GM12878 (cell line): ENCODE data around the gene AKAP1. TPM values are rescaled to one million over a fixed set of nuclear protein-coding genes. Genes with fewer than 3 reads are reported as not detected.

Experiments
- ATAC-seq: fragments of 200-7000 bp; cut with Tn5 transposase; 3 replicates; pipeline ENCODE4 v1.9.1; 2020; ENCODE audit warnings: mild to moderate bottlenecking, moderate library complexity
- BruUV-seq: library from RNA; stranded (reverse); fragments of 400-500 nt; replicated peaks from 2 replicates; lab custom pipeline; 2021; lab: Mats Ljungman, UMichigan
- CTCF ChIA-PET: fragments of 300-600 bp; sonication (Branson Sonifier 250); formaldehyde crosslinking; extraction: SDS; loops from one replicate; lab custom pipeline; 2021; ENCODE audit warnings: inconsistent platforms; lab: Yijun Ruan, JAX
- POLR2A ChIA-PET: fragments of 350-600 bp; formaldehyde crosslinking; extraction: SDS; loops from one replicate; lab custom pipeline; 2021; ENCODE audit warnings: inconsistent platforms; lab: Charles Lee
- RAD21 ChIA-PET: fragments of 300-600 bp; sonication (Branson Sonifier 250); formaldehyde crosslinking; loops from one replicate; lab custom pipeline; 2023; ENCODE audit warnings: antibody characterized with exemption; ENCODE audit not compliant: unreplicated experiment; lab: Charles Lee
- SMC1A ChIA-PET: fragments of 300-600 bp; sonication (Branson Sonifier 250); formaldehyde crosslinking; loops from one replicate; lab custom pipeline; 2023; ENCODE audit not compliant: unreplicated experiment, uncharacterized antibody; lab: Charles Lee
- DNase-seq: peaks from one replicate; pipeline ENCODE4 v3.0.0-alpha.2; 2011; ENCODE audit warnings: low read depth, low spot score
- FAIRE-seq: peaks from 3 replicates; lab custom pipeline; 2011; peaks lifted over from hg19 to GRCh38; lab: Jason Lieb, UNC
- H2AFZ ChIP-seq: 2 replicates; pipeline ENCODE4 v1.6.0; 2011; ENCODE audit warnings: low read depth, low read length, control low read depth; ENCODE audit not compliant: control insufficient read depth
- H3K27ac ChIP-seq: 2 replicates; pipeline ENCODE4 v1.5.1; 2011; ENCODE audit warnings: control low read depth; ENCODE audit not compliant: control insufficient read depth, insufficient read depth
- H3K27me3 ChIP-seq, 2 experiments: replicated peaks in 1 of 2; 2 replicates each; pipeline versions ENCODE4 v1.6.0 to v1.6.1; 2011; ENCODE audit warnings: low read length in 1 of 2; ENCODE audit not compliant: control insufficient read depth in 2 of 2, insufficient read depth in 2 of 2
- H3K36me3 ChIP-seq, 2 experiments: 2 replicates each; pipeline ENCODE4 v1.5.1; 2011; ENCODE audit warnings: low read length in 1 of 2; ENCODE audit not compliant: control insufficient read depth in 2 of 2, insufficient read depth in 2 of 2
- H3K4me1 ChIP-seq: 2 replicates; pipeline ENCODE4 v1.6.1; 2011; ENCODE audit warnings: mild to moderate bottlenecking, low read length, moderate library complexity, mixed read lengths; ENCODE audit not compliant: control insufficient read depth, insufficient read depth
- H3K4me2 ChIP-seq: 2 replicates; pipeline ENCODE4 v1.6.0; 2011; ENCODE audit warnings: control low read depth; ENCODE audit not compliant: control insufficient read depth, insufficient read depth
- H3K4me3 ChIP-seq: fragments of 200-600 bp; sonication (generic); 2 replicates; pipeline ENCODE4 v1.5.1; 2016
- H3K79me2 ChIP-seq: 2 replicates; pipeline ENCODE4 v1.6.0; 2011; ENCODE audit warnings: low read length; ENCODE audit not compliant: control insufficient read depth, insufficient read depth
- H3K9ac ChIP-seq: 2 replicates; pipeline ENCODE4 v1.8.0; 2011; ENCODE audit warnings: low read length, control low read depth, mixed read lengths; ENCODE audit not compliant: control insufficient read depth, insufficient read depth
- H3K9me3 ChIP-seq: replicated peaks from 3 replicates; pipeline ENCODE4 v1.5.1; 2011; ENCODE audit warnings: mild to moderate bottlenecking, low read length; ENCODE audit not compliant: control insufficient read depth, insufficient read depth
- H4K20me1 ChIP-seq: 2 replicates; pipeline ENCODE4 v1.6.0; 2011; ENCODE audit not compliant: control insufficient read depth, insufficient read depth
- ATF7 ChIP-seq: fragments of 450-650 bp; IDR thresholded peaks from 2 replicates; pipeline ENCODE4 v1.6.1; 2016; ENCODE audit warnings: low read depth, mild to moderate bottlenecking
- FOS ChIP-seq: IDR thresholded peaks from 3 replicates; pipeline ENCODE4 v1.6.1; 2011; ENCODE audit warnings: borderline replicate concordance; ENCODE audit not compliant: insufficient read length; ENCODE audit errors: extremely low read depth
- FOXM1 ChIP-seq: IDR thresholded peaks from 2 replicates; pipeline ENCODE4 v1.6.1; 2012; ENCODE audit warnings: low read depth, mild to moderate bottlenecking, inconsistent platforms, low read length, moderate library complexity
- HCFC1 ChIP-seq: fragments of 150-350 bp; IDR thresholded peaks from 2 replicates; pipeline ENCODE4 v1.6.1; 2014; ENCODE audit warnings: low read length
- IRF4 ChIP-seq: IDR thresholded peaks from 2 replicates; pipeline ENCODE4 v1.6.1; 2011; ENCODE audit warnings: low read depth, low read length
- JUND ChIP-seq: IDR thresholded peaks from 2 replicates; pipeline ENCODE4 v1.6.1; 2012; ENCODE audit warnings: low read depth, mild to moderate bottlenecking, low read length, improper control_type of control experiment, moderate library complexity
- KLF5 ChIP-seq: fragments of 450-650 bp; IDR thresholded peaks from 2 replicates; pipeline ENCODE4 v1.6.1; 2014; ENCODE audit warnings: mild to moderate bottlenecking; ENCODE audit not compliant: partially characterized antibody
- NFYB ChIP-seq: IDR thresholded peaks from 2 replicates; pipeline ENCODE4 v1.6.1; 2011; ENCODE audit warnings: low read depth, mild to moderate bottlenecking, low read length, improper control_type of control experiment, moderate library complexity; ENCODE audit not compliant: insufficient read depth
- NR2C2 ChIP-seq: IDR thresholded peaks from 2 replicates; pipeline ENCODE4 v1.6.1; 2011; ENCODE audit warnings: borderline replicate concordance, low read depth; ENCODE audit not compliant: control insufficient read depth, insufficient read length
- POLR2AphosphoS2 ChIP-seq: IDR thresholded peaks from 2 replicates; pipeline ENCODE4 v1.6.1; 2011; ENCODE audit warnings: low read depth, mild to moderate bottlenecking, low read length, improper control_type of control experiment, moderate library complexity
- RFX5 ChIP-seq: IDR thresholded peaks from 2 replicates; pipeline ENCODE4 v1.6.1; 2011; ENCODE audit warnings: low read depth, low read length, improper control_type of control experiment
- SPI1 ChIP-seq: IDR thresholded peaks from 2 replicates; pipeline ENCODE4 v1.6.1; 2011; ENCODE audit warnings: low read depth, mild to moderate bottlenecking, low read length, moderate library complexity, borderline replicate concordance; ENCODE audit not compliant: insufficient read depth
- SREBF1 ChIP-seq: IDR thresholded peaks from 2 replicates; pipeline ENCODE4 v1.6.1; 2012; ENCODE audit warnings: mild to moderate bottlenecking, low read length
- TCF12 ChIP-seq: IDR thresholded peaks from 2 replicates; pipeline ENCODE4 v1.6.1; 2011; ENCODE audit warnings: low read depth, mild to moderate bottlenecking, low read length
- TCF3 ChIP-seq: IDR thresholded peaks from 2 replicates; pipeline ENCODE4 v1.6.1; 2012; ENCODE audit warnings: low read depth, mild to moderate bottlenecking, low read length, borderline replicate concordance; ENCODE audit not compliant: insufficient read depth
- ZBED1 ChIP-seq: IDR thresholded peaks from 2 replicates; pipeline ENCODE4 v1.6.1; 2016; ENCODE audit warnings: borderline replicate concordance
- ZSCAN29 ChIP-seq: fragments of 450-650 bp; IDR thresholded peaks from 2 replicates; pipeline ENCODE4 v1.6.1; 2017; ENCODE audit warnings: mild to moderate bottlenecking, moderate library complexity
- WGBS: methylation state at CpG from one replicate; pipeline ENCODE4 v1.1.6; 2016; ENCODE audit warnings: low lambda C conversion rate; ENCODE audit not compliant: insufficient replicate concordance, insufficient coverage; ENCODE audit errors: missing lambda C conversion rate; 5-methylcytosine and 5-hydroxymethylcytosine counted together
- in situ Hi-C: fragments of 300-500 bp; cut with MboI; formaldehyde crosslinking; loops from 9 replicates; pipeline ENCODE4 v1.14.3; 2018; ENCODE audit warnings: mixed read lengths
- intact Hi-C: fragments of 100-400 bp; cut with micrococcal nuclease; formaldehyde crosslinking; loops from one replicate; pipeline ENCODE4 v1.14.2; 2022; ENCODE audit not compliant: unreplicated experiment
- polyA plus RNA-seq, 11 experiments: library from polyadenylated mRNA; depleted of rRNA in 4 of 11; unstranded in 6 of 11; stranded (reverse) in 5 of 11; fragments of >200 nt; fragmentation: Nextera tagmentation in 4 of 11; fragmentation: Illumina TruSeq in 1 of 11; extraction: Ambion mirVana in 4 of 11; extraction: Trizol in 1 of 11; gene quantifications; 1 replicate in 1 of 11; 2 replicates in 10 of 11; pipeline versions ENCODE4 v1.2.1 to v1.2.3, GENCODE V29; 2011 to 2016; ENCODE audit warnings: inconsistent platforms in 2 of 11, missing spikeins in 2 of 11, low read depth in 1 of 11
- total RNA-seq, 4 experiments: library from RNA; depleted of rRNA in 3 of 4; stranded (reverse); fragments of >200 nt in 3 of 4; fragmentation: Illumina TruSeq in 1 of 4; extraction: Trizol in 1 of 4; gene quantifications; 2 replicates each; pipeline versions ENCODE4 v1.2.1 to v1.2.3, GENCODE V29; 2013 to 2021
- TF ChIP-seq, protein P1 (sequence below): fragments of 450-650 bp; IDR thresholded peaks from 2 replicates; pipeline ENCODE4 v1.6.1; 2017; ENCODE audit warnings: mild to moderate bottlenecking
- TF ChIP-seq, protein P2 (sequence below): fragments of 450-650 bp; conservative IDR thresholded peaks from 2 replicates; pipeline ENCODE4 v1.6.1; 2017; ENCODE audit warnings: mild to moderate bottlenecking, moderate library complexity

Gene AKAP1
- total and polyA plus RNA-seq, 10 of the 15 experiments (the other 5 are each of a cell fraction or from before 2014, with no cell fraction given) = 11.9 to 50.5 (median 38.1) TPM

DNA sequence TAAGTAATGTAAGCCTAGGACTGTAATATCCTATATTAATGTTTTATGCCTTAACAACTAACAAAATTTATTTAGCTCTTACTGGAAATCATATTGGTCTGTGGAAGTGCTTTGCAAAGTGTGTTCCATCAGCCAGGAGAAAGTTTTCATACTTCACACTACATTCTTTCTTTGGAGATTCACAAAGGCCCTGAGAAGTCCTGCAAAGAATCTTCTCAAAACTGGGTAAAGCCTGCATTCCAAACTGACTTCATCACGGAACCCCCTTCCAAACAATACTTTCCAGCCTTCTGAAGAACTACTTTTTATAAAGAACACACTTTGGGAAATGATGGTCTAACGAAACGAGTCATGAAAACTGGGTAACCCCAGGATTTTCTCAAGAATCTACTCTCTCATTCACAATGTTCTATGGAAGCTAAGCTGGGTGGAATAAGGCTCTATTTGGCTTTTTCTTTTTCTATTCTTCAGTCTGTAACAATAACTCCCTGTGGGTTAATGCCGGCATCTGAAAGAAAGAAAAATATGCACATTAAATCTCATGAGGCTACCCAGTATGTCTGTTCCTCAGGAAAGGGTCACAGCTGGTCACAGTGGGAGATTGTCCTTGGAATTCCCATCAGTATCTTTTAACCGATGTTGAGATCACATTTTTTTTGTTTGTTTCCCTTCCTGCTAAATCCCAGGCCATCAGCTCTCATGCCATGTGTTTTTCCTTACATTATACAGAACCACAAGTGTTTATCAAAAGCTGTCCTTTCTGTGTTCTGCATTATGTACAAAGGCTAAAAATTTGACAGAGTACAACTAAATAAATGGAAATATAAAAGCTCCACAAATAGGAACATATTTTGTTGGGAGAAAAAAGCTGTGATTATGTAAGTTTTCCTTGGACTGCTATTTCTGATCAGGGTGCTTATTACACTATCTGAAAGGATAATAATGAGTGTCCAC lies 12.8 kb upstream of the AKAP1 start:
- Histone ChIP-seq H3K4me2 (no peak overlapping the region), H3K4me3 (no peak overlapping the region), H3K36me3 (no peaks in the 10 kb centered on the region), H3K9me3 (no peaks in the 10 kb centered on the region), H3K4me1 (no peaks in the 10 kb centered on the region), H3K27ac (no peak overlapping the region), H3K79me2 (no peaks in the 10 kb centered on the region), H3K9ac (no peak overlapping the region), H4K20me1 (no peaks in the 10 kb centered on the region), H2AFZ (no peak overlapping the region), H3K27me3 (no peaks in the 10 kb centered on the region)
- ChIA-PET SMC1A (interaction anchor here (1.0 to 1.6 kb wide), 5 partner anchors 8 to 42 kb away, joined by 3 to 5 read pairs (median 3); no protein-coding TSS in a partner anchor), RAD21 (interaction anchor here (1.0 kb wide), 1 partner anchor 13 kb away, joined by 3 read pairs; the partner anchor contains the start of gene AKAP1), CTCF (interaction anchor here (0.6 to 1.4 kb wide), 4 partner anchors 171 to 1183 kb away, joined by 3 read pairs; no protein-coding TSS in a partner anchor), POLR2A (interaction anchor here (0.5 to 0.6 kb wide), 2 partner anchors 98 to 188 kb away, joined by 3 to 6 read pairs; no protein-coding TSS in a partner anchor)
- intact Hi-C loops (no loop called here), in situ Hi-C loops (no loop called here)
- no TSS peak for BruUV-seq
- no peak for DNase-seq
- FAIRE-seq = no peak
- WGBS = 31% methylated on average over 5 of the region's 5 CpGs
- ATAC-seq = no peak
- TF ChIP-seq NFYB (no peak), SPI1 (no peak), ATF7 (no peak), IRF4 (no peak), FOS (no peak), POLR2AphosphoS2 (no peak), RFX5 (no peak), NR2C2 (no peak), TCF3 (no peak), ZBED1 (no peak), KLF5 (no peak), FOXM1 (no peak), SREBF1 (no peak), HCFC1 (no peak), JUND (no peak), ZSCAN29 (no peak), TCF12 (no peak)
- TF ChIP-seq, protein P1, sequence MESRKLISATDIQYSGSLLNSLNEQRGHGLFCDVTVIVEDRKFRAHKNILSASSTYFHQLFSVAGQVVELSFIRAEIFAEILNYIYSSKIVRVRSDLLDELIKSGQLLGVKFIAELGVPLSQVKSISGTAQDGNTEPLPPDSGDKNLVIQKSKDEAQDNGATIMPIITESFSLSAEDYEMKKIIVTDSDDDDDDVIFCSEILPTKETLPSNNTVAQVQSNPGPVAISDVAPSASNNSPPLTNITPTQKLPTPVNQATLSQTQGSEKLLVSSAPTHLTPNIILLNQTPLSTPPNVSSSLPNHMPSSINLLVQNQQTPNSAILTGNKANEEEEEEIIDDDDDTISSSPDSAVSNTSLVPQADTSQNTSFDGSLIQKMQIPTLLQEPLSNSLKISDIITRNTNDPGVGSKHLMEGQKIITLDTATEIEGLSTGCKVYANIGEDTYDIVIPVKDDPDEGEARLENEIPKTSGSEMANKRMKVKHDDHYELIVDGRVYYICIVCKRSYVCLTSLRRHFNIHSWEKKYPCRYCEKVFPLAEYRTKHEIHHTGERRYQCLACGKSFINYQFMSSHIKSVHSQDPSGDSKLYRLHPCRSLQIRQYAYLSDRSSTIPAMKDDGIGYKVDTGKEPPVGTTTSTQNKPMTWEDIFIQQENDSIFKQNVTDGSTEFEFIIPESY = no peak
- TF ChIP-seq, protein P2, sequence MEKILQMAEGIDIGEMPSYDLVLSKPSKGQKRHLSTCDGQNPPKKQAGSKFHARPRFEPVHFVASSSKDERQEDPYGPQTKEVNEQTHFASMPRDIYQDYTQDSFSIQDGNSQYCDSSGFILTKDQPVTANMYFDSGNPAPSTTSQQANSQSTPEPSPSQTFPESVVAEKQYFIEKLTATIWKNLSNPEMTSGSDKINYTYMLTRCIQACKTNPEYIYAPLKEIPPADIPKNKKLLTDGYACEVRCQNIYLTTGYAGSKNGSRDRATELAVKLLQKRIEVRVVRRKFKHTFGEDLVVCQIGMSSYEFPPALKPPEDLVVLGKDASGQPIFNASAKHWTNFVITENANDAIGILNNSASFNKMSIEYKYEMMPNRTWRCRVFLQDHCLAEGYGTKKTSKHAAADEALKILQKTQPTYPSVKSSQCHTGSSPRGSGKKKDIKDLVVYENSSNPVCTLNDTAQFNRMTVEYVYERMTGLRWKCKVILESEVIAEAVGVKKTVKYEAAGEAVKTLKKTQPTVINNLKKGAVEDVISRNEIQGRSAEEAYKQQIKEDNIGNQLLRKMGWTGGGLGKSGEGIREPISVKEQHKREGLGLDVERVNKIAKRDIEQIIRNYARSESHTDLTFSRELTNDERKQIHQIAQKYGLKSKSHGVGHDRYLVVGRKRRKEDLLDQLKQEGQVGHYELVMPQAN = no peak
